Measurements from ENCODE around the gene ORC4.

The ORC4 gene

DNA sequence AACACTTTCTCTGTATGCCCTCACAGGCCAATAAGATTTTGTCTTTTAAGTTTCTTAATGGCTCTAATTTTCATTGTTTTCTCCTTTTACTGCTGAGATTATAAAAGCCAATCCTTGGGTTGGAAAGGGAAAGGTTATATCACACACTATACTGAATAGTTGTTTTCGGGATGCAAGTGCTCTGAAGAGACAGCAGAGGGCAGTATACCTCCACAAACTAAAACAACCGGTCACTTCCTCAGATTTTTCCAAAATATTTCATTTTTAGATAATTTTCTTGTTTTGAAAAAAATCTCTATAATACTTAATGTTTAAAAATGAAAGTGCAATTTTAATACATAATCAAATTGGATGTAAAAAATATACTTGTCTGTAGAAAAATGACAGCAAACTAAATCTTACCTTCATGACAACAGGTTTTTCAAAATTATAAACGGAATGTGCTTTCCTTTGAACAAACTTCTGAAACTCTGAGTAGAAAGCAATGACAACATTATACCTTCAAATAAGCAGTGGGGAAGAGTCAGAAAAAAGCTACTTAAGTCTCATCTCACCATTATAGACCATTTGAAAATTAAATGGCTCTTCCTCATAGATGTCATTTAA is 82.7 kb downstream of the ORC4 start:
- DNase-seq (ENCODE audit: insufficient read length, low spot score) (no peak), FAIRE-seq (peak; percentile 84)

DNA sequence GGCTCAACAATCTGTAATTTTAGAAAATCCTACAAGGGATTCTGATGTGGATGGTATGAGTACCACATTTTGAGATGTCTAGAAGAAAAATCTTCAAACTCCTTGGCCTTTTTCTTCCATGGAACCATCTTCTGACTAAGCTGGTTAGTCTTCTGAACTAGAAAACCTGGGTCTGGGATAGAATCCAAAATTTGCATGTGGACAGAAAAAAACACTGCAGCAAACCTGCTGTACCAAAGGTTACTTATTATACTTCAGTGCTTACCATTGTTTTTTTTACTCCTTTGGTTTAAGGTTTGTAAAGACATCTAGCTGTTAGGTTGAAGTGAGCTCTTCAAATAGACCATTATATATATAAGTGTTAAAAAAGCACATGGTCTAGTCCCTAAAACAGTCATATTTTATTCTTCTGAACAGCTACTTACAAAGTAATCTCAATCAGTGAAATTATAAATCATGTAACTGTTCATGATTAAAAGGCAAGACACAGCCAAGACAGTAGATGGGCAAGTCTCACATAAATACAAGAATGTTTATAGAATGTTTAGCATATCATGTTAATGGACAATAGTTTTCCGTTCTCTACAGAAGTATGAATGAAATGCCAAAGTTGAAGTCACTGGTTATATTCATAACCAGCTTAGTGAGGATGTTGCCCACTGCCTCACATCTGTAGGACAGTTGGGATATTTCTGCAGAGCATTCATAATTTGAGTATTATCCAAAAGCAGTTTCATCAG is 85.5 kb downstream of the ORC4 start:
- FAIRE-seq (peak; percentile 32), DNase-seq (ENCODE audit: insufficient read length, low spot score) (no peak)
- TF ChIP-seq, protein P1, sequence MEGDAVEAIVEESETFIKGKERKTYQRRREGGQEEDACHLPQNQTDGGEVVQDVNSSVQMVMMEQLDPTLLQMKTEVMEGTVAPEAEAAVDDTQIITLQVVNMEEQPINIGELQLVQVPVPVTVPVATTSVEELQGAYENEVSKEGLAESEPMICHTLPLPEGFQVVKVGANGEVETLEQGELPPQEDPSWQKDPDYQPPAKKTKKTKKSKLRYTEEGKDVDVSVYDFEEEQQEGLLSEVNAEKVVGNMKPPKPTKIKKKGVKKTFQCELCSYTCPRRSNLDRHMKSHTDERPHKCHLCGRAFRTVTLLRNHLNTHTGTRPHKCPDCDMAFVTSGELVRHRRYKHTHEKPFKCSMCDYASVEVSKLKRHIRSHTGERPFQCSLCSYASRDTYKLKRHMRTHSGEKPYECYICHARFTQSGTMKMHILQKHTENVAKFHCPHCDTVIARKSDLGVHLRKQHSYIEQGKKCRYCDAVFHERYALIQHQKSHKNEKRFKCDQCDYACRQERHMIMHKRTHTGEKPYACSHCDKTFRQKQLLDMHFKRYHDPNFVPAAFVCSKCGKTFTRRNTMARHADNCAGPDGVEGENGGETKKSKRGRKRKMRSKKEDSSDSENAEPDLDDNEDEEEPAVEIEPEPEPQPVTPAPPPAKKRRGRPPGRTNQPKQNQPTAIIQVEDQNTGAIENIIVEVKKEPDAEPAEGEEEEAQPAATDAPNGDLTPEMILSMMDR (IDR thresholded peaks at IDR 0.05; ENCODE audit: insufficient read depth, missing control alignments): no peak

More for the DNA sequence above, 82.7 kb downstream of the ORC4 start:
- TF ChIP-seq, protein P1 (IDR thresholded peaks at IDR 0.05; ENCODE audit: insufficient read depth, missing control alignments): peak; percentile 76

DNA sequence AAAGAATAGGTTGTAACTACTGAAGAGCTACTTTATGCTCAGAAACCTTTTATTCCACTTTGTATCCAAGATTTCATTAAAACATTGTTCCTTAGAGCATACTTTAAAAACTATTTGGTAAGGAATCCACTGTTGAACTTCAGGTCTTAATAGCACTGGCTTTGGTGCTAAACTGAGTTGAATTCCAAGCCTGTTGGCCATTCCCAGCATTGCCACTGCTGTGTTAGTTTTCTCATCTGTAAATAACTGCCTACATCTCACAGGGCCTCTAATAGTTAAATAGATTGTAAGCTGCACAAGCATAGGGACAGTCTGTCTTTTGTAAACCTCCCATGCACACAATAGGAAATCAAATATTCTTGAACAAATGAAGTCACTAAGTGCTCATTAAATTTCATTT is 86.6 kb downstream of the ORC4 start:
- TF ChIP-seq, protein P1 (IDR thresholded peaks at IDR 0.05; ENCODE audit: insufficient read depth, missing control alignments): no peak
- DNase-seq (ENCODE audit: insufficient read length, low spot score) (no peak), FAIRE-seq (peak; percentile 16)

DNA sequence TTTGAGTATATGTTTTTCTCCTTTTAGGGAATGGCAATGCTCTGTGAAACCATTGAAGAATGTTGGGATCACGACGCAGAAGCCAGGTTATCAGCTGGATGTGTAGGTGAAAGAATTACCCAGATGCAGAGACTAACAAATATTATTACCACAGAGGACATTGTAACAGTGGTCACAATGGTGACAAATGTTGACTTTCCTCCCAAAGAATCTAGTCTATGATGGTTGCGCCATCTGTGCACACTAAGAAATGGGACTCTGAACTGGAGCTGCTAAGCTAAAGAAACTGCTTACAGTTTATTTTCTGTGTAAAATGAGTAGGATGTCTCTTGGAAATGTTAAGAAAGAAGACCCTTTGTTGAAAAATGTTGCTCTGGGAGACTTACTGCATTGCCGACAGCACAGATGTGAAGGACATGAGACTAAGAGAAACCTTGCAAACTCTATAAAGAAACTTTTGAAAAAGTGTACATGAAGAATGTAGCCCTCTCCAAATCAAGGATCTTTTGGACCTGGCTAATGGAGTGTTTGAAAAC is 93.4 kb downstream of the ORC4 start:
- TF ChIP-seq, protein P1 (IDR thresholded peaks at IDR 0.05; ENCODE audit: insufficient read depth, missing control alignments): no peak
- DNase-seq (ENCODE audit: insufficient read length, low spot score) (no peak), FAIRE-seq (no peak)

DNA sequence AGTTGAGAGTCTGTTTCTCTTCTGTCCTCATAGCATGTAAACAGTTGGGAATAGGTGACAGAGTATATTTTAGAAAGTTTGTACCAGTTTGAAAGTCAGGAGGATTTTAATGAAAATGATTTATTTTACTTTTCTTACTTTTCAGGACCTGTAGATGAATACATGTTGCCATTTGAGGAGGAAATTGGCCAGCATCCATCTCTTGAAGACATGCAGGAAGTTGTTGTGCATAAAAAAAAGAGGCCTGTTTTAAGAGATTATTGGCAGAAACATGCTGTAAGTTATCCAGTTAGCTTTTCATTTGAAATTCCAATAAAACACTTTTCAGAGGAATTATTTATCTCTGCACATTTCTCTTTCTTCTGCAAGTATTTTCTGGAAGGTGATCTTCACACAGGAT is 94.7 kb downstream of the ORC4 start:
- TF ChIP-seq, protein P1 (IDR thresholded peaks at IDR 0.05; ENCODE audit: insufficient read depth, missing control alignments): no peak
- DNase-seq (ENCODE audit: insufficient read length, low spot score): no peak
- FAIRE-seq: no peak

DNA sequence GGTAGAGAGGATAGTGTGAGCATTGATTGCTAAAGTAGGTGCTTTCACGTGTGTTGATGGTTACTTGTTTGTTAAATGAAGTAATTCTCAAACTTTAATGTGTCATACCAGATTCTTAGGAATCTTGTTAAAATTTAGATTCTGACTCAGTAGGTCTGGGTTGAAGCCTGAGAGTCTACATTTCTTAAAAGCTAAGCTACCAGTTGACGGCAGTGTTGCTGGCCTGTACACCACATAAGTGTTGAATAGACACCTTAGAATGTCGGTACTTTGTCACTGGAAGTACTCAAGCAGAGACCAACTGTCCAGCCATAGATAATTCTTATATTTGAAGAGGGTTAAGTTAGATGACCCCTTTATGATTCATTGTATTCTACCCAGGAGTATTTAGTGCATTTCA is 95.9 kb downstream of the ORC4 start:
- FAIRE-seq: no peak

More for the DNA sequence above, 95.9 kb downstream of the ORC4 start:
- TF ChIP-seq, protein P1 (IDR thresholded peaks at IDR 0.05; ENCODE audit: insufficient read depth, missing control alignments): no peak
- no peak for DNase-seq (ENCODE audit: insufficient read length, low spot score)

Data from D721Med (cell line).